ENCODE results near the gene ZBTB7C.

Gene ZBTB7C

GRCh38 chr18:48325115-48325665 is 84.0 kb downstream of the ZBTB7C start:
- Histone ChIP-seq H3K4me3 (ENCODE audit: low read depth, low read length) (no peak overlapping the region), H3K9me3 (ENCODE audit: control insufficient read depth, insufficient read depth, low read depth, low read length) (no peaks in the 10 kb centered on the region), H3K36me3 (ENCODE audit: control insufficient read depth in 2 of 2, insufficient read depth in 1 of 2, low read length in 2 of 2) (no peaks in the 10 kb centered on the region), H3K27ac (ENCODE audit: extremely low read depth, low read depth, low read length) (no peak overlapping the region), H3K4me1 (ENCODE audit: control insufficient read depth, insufficient read depth, low read length) (peaks cover 2% of the 10 kb centered on the region; the same call in 1 of the 2 replicates)
- TF ChIP-seq ZNF274 (IDR thresholded peaks at IDR 0.05; ENCODE audit: low read length) (no peak), ZNF274 (tag by site-specific recombination; IDR thresholded peaks at IDR 0.05; ENCODE audit: borderline replicate concordance) (no peak), ZNF48 (tag by site-specific recombination; IDR thresholded peaks at IDR 0.05) (no peak), ZNF138 (tag by site-specific recombination; IDR thresholded peaks at IDR 0.05; ENCODE audit: borderline replicate concordance) (no peak), ZNF157 (tag by site-specific recombination; IDR thresholded peaks at IDR 0.05) (no peak), ZNF623 (tag by site-specific recombination; IDR thresholded peaks at IDR 0.05) (no peak), KLF16 (tag by site-specific recombination; IDR thresholded peaks at IDR 0.05) (no peak), REST (tag by site-specific recombination; IDR thresholded peaks at IDR 0.05) (no peak), ZNF791 (tag by site-specific recombination; IDR thresholded peaks at IDR 0.05) (no peak), ZNF302 (tag by site-specific recombination; IDR thresholded peaks at IDR 0.05; ENCODE audit: low read depth) (no peak), ZNF366 (tag by site-specific recombination; conservative IDR thresholded peaks at IDR 0.05) (no peak), ZNF701 (tag by site-specific recombination; IDR thresholded peaks at IDR 0.05) (no peak), REPIN1 (tag by site-specific recombination; IDR thresholded peaks at IDR 0.05; ENCODE audit: low read depth) (no peak), ZNF571 (tag by site-specific recombination; IDR thresholded peaks at IDR 0.05) (no peak), IKZF3 (tag by site-specific recombination; IDR thresholded peaks at IDR 0.05) (no peak), ZNF664 (tag by site-specific recombination; IDR thresholded peaks at IDR 0.05) (no peak), ZBTB20 (tag by site-specific recombination; IDR thresholded peaks at IDR 0.05) (no peak), ZNF140 (tag by site-specific recombination; IDR thresholded peaks at IDR 0.05) (no peak)
- TF ChIP-seq, protein P1, sequence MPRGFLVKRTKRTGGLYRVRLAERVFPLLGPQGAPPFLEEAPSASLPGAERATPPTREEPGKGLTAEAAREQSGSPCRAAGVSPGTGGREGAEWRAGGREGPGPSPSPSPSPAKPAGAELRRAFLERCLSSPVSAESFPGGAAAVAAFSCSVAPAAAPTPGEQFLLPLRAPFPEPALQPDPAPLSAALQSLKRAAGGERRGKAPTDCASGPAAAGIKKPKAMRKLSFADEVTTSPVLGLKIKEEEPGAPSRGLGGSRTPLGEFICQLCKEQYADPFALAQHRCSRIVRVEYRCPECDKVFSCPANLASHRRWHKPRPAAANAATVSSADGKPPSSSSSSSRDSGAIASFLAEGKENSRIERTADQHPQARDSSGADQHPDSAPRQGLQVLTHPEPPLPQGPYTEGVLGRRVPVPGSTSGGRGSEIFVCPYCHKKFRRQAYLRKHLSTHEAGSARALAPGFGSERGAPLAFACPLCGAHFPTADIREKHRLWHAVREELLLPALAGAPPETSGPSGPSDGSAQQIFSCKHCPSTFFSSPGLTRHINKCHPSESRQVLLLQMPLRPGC (tag by site-specific recombination; IDR thresholded peaks at IDR 0.05), result no peak
- TF ChIP-seq, protein P2, sequence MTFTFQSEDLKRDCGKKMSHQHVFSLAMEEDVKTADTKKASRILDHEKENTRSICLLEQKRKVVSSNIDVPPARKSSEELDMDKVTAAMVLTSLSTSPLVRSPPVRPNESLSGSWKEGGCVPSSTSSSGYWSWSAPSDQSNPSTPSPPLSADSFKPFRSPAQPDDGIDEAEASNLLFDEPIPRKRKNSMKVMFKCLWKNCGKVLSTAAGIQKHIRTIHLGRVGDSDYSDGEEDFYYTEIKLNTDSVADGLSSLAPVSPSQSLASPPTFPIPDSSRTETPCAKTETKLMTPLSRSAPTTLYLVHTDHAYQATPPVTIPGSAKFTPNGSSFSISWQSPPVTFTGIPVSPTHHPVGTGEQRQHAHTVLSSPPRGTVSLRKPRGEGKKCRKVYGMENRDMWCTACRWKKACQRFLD (tag by site-specific recombination; IDR thresholded peaks at IDR 0.05), result no peak
- TF ChIP-seq, protein P3, sequence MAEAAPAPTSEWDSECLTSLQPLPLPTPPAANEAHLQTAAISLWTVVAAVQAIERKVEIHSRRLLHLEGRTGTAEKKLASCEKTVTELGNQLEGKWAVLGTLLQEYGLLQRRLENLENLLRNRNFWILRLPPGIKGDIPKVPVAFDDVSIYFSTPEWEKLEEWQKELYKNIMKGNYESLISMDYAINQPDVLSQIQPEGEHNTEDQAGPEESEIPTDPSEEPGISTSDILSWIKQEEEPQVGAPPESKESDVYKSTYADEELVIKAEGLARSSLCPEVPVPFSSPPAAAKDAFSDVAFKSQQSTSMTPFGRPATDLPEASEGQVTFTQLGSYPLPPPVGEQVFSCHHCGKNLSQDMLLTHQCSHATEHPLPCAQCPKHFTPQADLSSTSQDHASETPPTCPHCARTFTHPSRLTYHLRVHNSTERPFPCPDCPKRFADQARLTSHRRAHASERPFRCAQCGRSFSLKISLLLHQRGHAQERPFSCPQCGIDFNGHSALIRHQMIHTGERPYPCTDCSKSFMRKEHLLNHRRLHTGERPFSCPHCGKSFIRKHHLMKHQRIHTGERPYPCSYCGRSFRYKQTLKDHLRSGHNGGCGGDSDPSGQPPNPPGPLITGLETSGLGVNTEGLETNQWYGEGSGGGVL (tag by site-specific recombination; IDR thresholded peaks at IDR 0.05), result no peak
- POLR2A ChIA-PET, result no interaction called here
- CTCF ChIA-PET, result interaction anchor here (0.6 kb wide), 1 partner anchor 170 kb away, joined by 3 read pairs; no protein-coding TSS in a partner anchor
